ENCODE results near the gene ADAMTS10.

Gene ADAMTS10

GRCh38 chr19:8614455-8614854 lies 3.9 kb upstream of the ADAMTS10 start:
- Histone ChIP-seq H3K79me2 (ENCODE audit: control insufficient read depth, low read length) (no peaks in the 10 kb centered on the region), H3K27me3 (ENCODE audit: control insufficient read depth, low read length) (peaks cover 6% of the 10 kb centered on the region; the same call in 1 of the 2 replicates), H3F3A (ENCODE audit: control insufficient read depth, insufficient read depth) (no peaks in the 10 kb centered on the region), H3K9me2 (replicated peaks; ENCODE audit: control insufficient read depth, low read length) (no peaks in the 10 kb centered on the region), H3K36me3 (ENCODE audit: control insufficient read depth, low read length) (no peaks in the 10 kb centered on the region), H3K9me3 (ENCODE audit: control insufficient read depth, insufficient read depth, low read length) (no peaks in the 10 kb centered on the region), H3K4me1 (ENCODE audit: control insufficient read depth, low read length) (no peaks in the 10 kb centered on the region), H4K20me1 (ENCODE audit: control insufficient read depth, insufficient read depth, low read depth, low read length) (no peaks in the 10 kb centered on the region), H3K27ac (ENCODE audit: low read depth, low read length) (no peak overlapping the region), H3K4me3 (ENCODE audit: low read length) (no peak overlapping the region), H3K4me2 (ENCODE audit: low read length) (no peak overlapping the region)
- TF ChIP-seq CTCF (IDR thresholded peaks at IDR 0.05; ENCODE audit: low read depth, low read length, poor library complexity, severe bottlenecking) (no peak), EZH2phosphoT487 (IDR thresholded peaks at IDR 0.05; ENCODE audit: borderline replicate concordance, low read length) (no peak)

- no peak overlapping the region for H3K4me2 ChIP-seq (ENCODE audit: low read length)
- no peak overlapping the region for H3K4me3 ChIP-seq (ENCODE audit: low read length)
- peaks cover 6% of the 10 kb centered on the region; the same call in 1 of the 2 replicates for H3K27me3 ChIP-seq (ENCODE audit: control insufficient read depth, low read length)
- no peaks in the 10 kb centered on the region for H3K36me3 ChIP-seq (ENCODE audit: control insufficient read depth, low read length)
- no peaks in the 10 kb centered on the region for H3K79me2 ChIP-seq (ENCODE audit: control insufficient read depth, low read length)
- H4K20me1 ChIP-seq (ENCODE audit: control insufficient read depth, insufficient read depth, low read depth, low read length), result no peaks in the 10 kb centered on the region
- H3K27ac ChIP-seq (ENCODE audit: low read depth, low read length), result no peak overlapping the region
- no peaks in the 10 kb centered on the region for H3K9me3 ChIP-seq (ENCODE audit: control insufficient read depth, insufficient read depth, low read length)
- H3F3A ChIP-seq (ENCODE audit: control insufficient read depth, insufficient read depth), result no peaks in the 10 kb centered on the region
- TF ChIP-seq CTCF (IDR thresholded peaks at IDR 0.05; ENCODE audit: low read depth, low read length, poor library complexity, severe bottlenecking), result no peak
- no peak for TF ChIP-seq EZH2phosphoT487 (IDR thresholded peaks at IDR 0.05; ENCODE audit: borderline replicate concordance, low read length)
- no peaks in the 10 kb centered on the region for H3K9me2 ChIP-seq (replicated peaks; ENCODE audit: control insufficient read depth, low read length)
- H3K4me1 ChIP-seq (ENCODE audit: control insufficient read depth, low read length), result no peaks in the 10 kb centered on the region
Observed at GRCh38 chr19:8612807-8613171, 2.3 kb upstream of the ADAMTS10 start.

GRCh38 chr19:8611877-8612806 lies 1.6 kb upstream of the ADAMTS10 start:
- H3K9me2 ChIP-seq (replicated peaks; ENCODE audit: control insufficient read depth, low read length), result no peaks in the 10 kb centered on the region
- H4K20me1 ChIP-seq (ENCODE audit: control insufficient read depth, insufficient read depth, low read depth, low read length), result no peaks in the 10 kb centered on the region
- no peaks in the 10 kb centered on the region for H3K36me3 ChIP-seq (ENCODE audit: control insufficient read depth, low read length)
- no peaks in the 10 kb centered on the region for H3K4me1 ChIP-seq (ENCODE audit: control insufficient read depth, low read length)
- no peak overlapping the region for H3K4me2 ChIP-seq (ENCODE audit: low read length)
- no peaks in the 10 kb centered on the region for H3K9me3 ChIP-seq (ENCODE audit: control insufficient read depth, insufficient read depth, low read length)
- no peak overlapping the region for H3K27ac ChIP-seq (ENCODE audit: low read depth, low read length)
- TF ChIP-seq CTCF (IDR thresholded peaks at IDR 0.05; ENCODE audit: low read depth, low read length, poor library complexity, severe bottlenecking) (no peak), EZH2phosphoT487 (IDR thresholded peaks at IDR 0.05; ENCODE audit: borderline replicate concordance, low read length) (no peak)
- H3K79me2 ChIP-seq (ENCODE audit: control insufficient read depth, low read length), result no peaks in the 10 kb centered on the region
- H3F3A ChIP-seq (ENCODE audit: control insufficient read depth, insufficient read depth), result no peaks in the 10 kb centered on the region
- H3K27me3 ChIP-seq (ENCODE audit: control insufficient read depth, low read length), result peaks cover 6% of the 10 kb centered on the region; the same call in 1 of the 2 replicates
- H3K4me3 ChIP-seq (ENCODE audit: low read length), result no peak overlapping the region

Measured in DOHH2 (cell line).